ENCODE data around the gene CITED2. TPM values are rescaled to one million over a fixed set of nuclear protein-coding genes. Genes with fewer than 3 reads are reported as not detected.
"Not testable (repeated sequence)": the region's sequence is repeated elsewhere in the genome, so short reads cannot be mapped to it uniquely, and the experiment has no call there.

CITED2 gene
- polyA plus RNA-seq, 1 donor (not counting 4 experiments of a cell fraction or from before 2014, with no cell fraction given) = 25.0 TPM

- H3K4me2 ChIP-seq (ENCODE audit: control insufficient read depth, extremely low read depth, insufficient read depth, low read depth, low read length) = no peak overlapping the region
- no peak overlapping the region for H3K27ac ChIP-seq (ENCODE audit: control insufficient read depth, insufficient read depth, low read length)
- H3K4me3 ChIP-seq (ENCODE audit: control insufficient read depth in 2 of 3, extremely low read depth in 1 of 3, insufficient read depth in 2 of 3, low read depth in 1 of 3, low read length in 3 of 3) = no peak overlapping the region
- H3K9me3 ChIP-seq (ENCODE audit: control insufficient read depth, low read depth, low read length) = no peaks in the 10 kb centered on the region
- H3K4me1 ChIP-seq (ENCODE audit: control insufficient read depth, extremely low read depth, insufficient read depth, low read length) = peaks cover 14% of the 10 kb centered on the region
- H3K27me3 ChIP-seq (ENCODE audit: control insufficient read depth, extremely low read depth, insufficient read depth, low read length) = no peaks in the 10 kb centered on the region
- peak overlapping the region; percentile 46 for H2AFZ ChIP-seq (ENCODE audit: control insufficient read depth, low read length)
- TF ChIP-seq EZH2 (IDR thresholded peaks at IDR 0.05; ENCODE audit: low read length) (no peak), CTCF (optimal IDR thresholded peaks at IDR 0.05 in 1 of 3, IDR thresholded peaks at IDR 0.05 in 1 of 3, conservative IDR thresholded peaks at IDR 0.05 in 1 of 3; ENCODE audit: extremely low read depth in 1 of 3, insufficient read depth in 2 of 3, low read length in 3 of 3) (peak in 2 of 3 experiments; percentile 21 to 39)
- H3K9me1 ChIP-seq (ENCODE audit: control insufficient read depth, extremely low read depth, insufficient read depth, low read length) = no peaks in the 10 kb centered on the region
- H3K9ac ChIP-seq (ENCODE audit: control insufficient read depth, extremely low read depth, insufficient read depth, low read length) = no peak overlapping the region
- dilution Hi-C loops (cut with MboI; ENCODE audit: extremely low pct_ligation_motif_present, low sequenced_read_pairs) = no loop called here
- H4K20me1 ChIP-seq (ENCODE audit: control insufficient read depth, extremely low read depth, insufficient read depth, low read length) = no peaks in the 10 kb centered on the region
- DNase-seq (ENCODE audit: low read depth, low spot score) (no peak), FAIRE-seq (peak; percentile 56)
- H3K79me2 ChIP-seq (ENCODE audit: control insufficient read depth, insufficient read depth, low read length) = no peaks in the 10 kb centered on the region
- H3K36me3 ChIP-seq (ENCODE audit: control insufficient read depth in 2 of 2, extremely low read depth in 1 of 2, insufficient read depth in 2 of 2, low read length in 2 of 2) = no peaks in the 10 kb centered on the region
Observed at GRCh38 chr6:139364302-139364981, 10.0 kb downstream of the CITED2 start.

GRCh38 chr6:139363797-139364196, 10.7 kb downstream of the CITED2 start:
- H3K9me1 ChIP-seq (ENCODE audit: control insufficient read depth, extremely low read depth, insufficient read depth, low read length); dilution Hi-C loops (cut with MboI; ENCODE audit: extremely low pct_ligation_motif_present, low sequenced_read_pairs); H2AFZ ChIP-seq (ENCODE audit: control insufficient read depth, low read length); H3K4me1 ChIP-seq (ENCODE audit: control insufficient read depth, extremely low read depth, insufficient read depth, low read length); H3K27me3 ChIP-seq (ENCODE audit: control insufficient read depth, extremely low read depth, insufficient read depth, low read length); H3K9ac ChIP-seq (ENCODE audit: control insufficient read depth, extremely low read depth, insufficient read depth, low read length); FAIRE-seq; H3K9me3 ChIP-seq (ENCODE audit: control insufficient read depth, low read depth, low read length); H3K36me3 ChIP-seq (ENCODE audit: control insufficient read depth in 2 of 2, extremely low read depth in 1 of 2, insufficient read depth in 2 of 2, low read length in 2 of 2); H3K4me3 ChIP-seq (ENCODE audit: control insufficient read depth in 2 of 3, extremely low read depth in 1 of 3, insufficient read depth in 2 of 3, low read depth in 1 of 3, low read length in 3 of 3); H3K79me2 ChIP-seq (ENCODE audit: control insufficient read depth, insufficient read depth, low read length); DNase-seq (ENCODE audit: low read depth, low spot score); H3K27ac ChIP-seq (ENCODE audit: control insufficient read depth, insufficient read depth, low read length); H4K20me1 ChIP-seq (ENCODE audit: control insufficient read depth, extremely low read depth, insufficient read depth, low read length); H3K4me2 ChIP-seq (ENCODE audit: control insufficient read depth, extremely low read depth, insufficient read depth, low read depth, low read length): not testable (repeated sequence)

- H3K9me1 ChIP-seq (ENCODE audit: control insufficient read depth, extremely low read depth, insufficient read depth, low read length); H3K4me3 ChIP-seq (ENCODE audit: control insufficient read depth in 2 of 3, extremely low read depth in 1 of 3, insufficient read depth in 2 of 3, low read depth in 1 of 3, low read length in 3 of 3); H3K79me2 ChIP-seq (ENCODE audit: control insufficient read depth, insufficient read depth, low read length); H4K20me1 ChIP-seq (ENCODE audit: control insufficient read depth, extremely low read depth, insufficient read depth, low read length); H2AFZ ChIP-seq (ENCODE audit: control insufficient read depth, low read length); H3K27ac ChIP-seq (ENCODE audit: control insufficient read depth, insufficient read depth, low read length); DNase-seq (ENCODE audit: low read depth, low spot score); H3K27me3 ChIP-seq (ENCODE audit: control insufficient read depth, extremely low read depth, insufficient read depth, low read length); dilution Hi-C loops (cut with MboI; ENCODE audit: extremely low pct_ligation_motif_present, low sequenced_read_pairs); H3K4me1 ChIP-seq (ENCODE audit: control insufficient read depth, extremely low read depth, insufficient read depth, low read length); H3K4me2 ChIP-seq (ENCODE audit: control insufficient read depth, extremely low read depth, insufficient read depth, low read depth, low read length); FAIRE-seq; H3K36me3 ChIP-seq (ENCODE audit: control insufficient read depth in 2 of 2, extremely low read depth in 1 of 2, insufficient read depth in 2 of 2, low read length in 2 of 2); H3K9ac ChIP-seq (ENCODE audit: control insufficient read depth, extremely low read depth, insufficient read depth, low read length); H3K9me3 ChIP-seq (ENCODE audit: control insufficient read depth, low read depth, low read length): not testable (repeated sequence)
Observed at GRCh38 chr6:139363123-139363522, 11.3 kb downstream of the CITED2 start.
